IMR-90 (cell line): ENCODE measurements around the gene UST. TPM values are rescaled to one million over a fixed set of nuclear protein-coding genes. Genes with fewer than 3 reads are reported as not detected.

ENCODE experiments used
- ATAC-seq: fragments of 200-7000 bp; cut with Tn5 transposase; 2 replicates; pipeline ENCODE4 v1.9.1; 2020; ENCODE audit warnings: low read depth, mild to moderate bottlenecking, moderate library complexity
- BruUV-seq: library from RNA; stranded (reverse); fragments of 400-500 nt; replicated peaks from 2 replicates; lab custom pipeline; 2021; lab: Mats Ljungman, UMichigan
- CTCF ChIA-PET: fragments of 300-600 bp; formaldehyde crosslinking; extraction: SDS; loops from one replicate; lab custom pipeline; 2021; ENCODE audit warnings: antibody characterized with exemption; lab: Yijun Ruan, JAX
- POLR2A ChIA-PET: fragments of 300-600 bp; sonication (Branson Sonifier 250); formaldehyde crosslinking; loops from one replicate; lab custom pipeline; 2022; ENCODE audit warnings: antibody characterized with exemption; ENCODE audit not compliant: unreplicated experiment; lab: Charles Lee
- DNase-seq: peaks from one replicate; pipeline ENCODE4 v3.0.0; 2013
- H2AFZ ChIP-seq: replicated peaks from 2 replicates; pipeline ENCODE3; 2013; ENCODE audit warnings: low read length, mild to moderate bottlenecking; ENCODE audit not compliant: poor library complexity
- H2AK5ac ChIP-seq: 2 replicates; pipeline ENCODE4 v1.6.1; 2013; ENCODE audit warnings: low read depth, low read length, inconsistent platforms
- H2AK9ac ChIP-seq: replicated peaks from 2 replicates; pipeline ENCODE3; 2013; ENCODE audit warnings: mild to moderate bottlenecking, low read depth, low read length, moderate library complexity; ENCODE audit not compliant: poor library complexity
- H2BK120ac ChIP-seq: 2 replicates; pipeline ENCODE4 v1.6.1; 2013; ENCODE audit warnings: low read depth, low read length, inconsistent platforms
- H2BK15ac ChIP-seq: 3 replicates; pipeline ENCODE4 v1.6.1; 2013; ENCODE audit warnings: low read depth, low read length, inconsistent platforms
- H2BK20ac ChIP-seq: 2 replicates; pipeline ENCODE4 v1.6.1; 2013; ENCODE audit warnings: low read depth, mild to moderate bottlenecking, inconsistent platforms, low read length, moderate library complexity
- H2BK5ac ChIP-seq: 2 replicates; pipeline ENCODE4 v1.6.1; 2013; ENCODE audit warnings: mild to moderate bottlenecking, low read depth, low read length, inconsistent platforms; ENCODE audit not compliant: poor library complexity, severe bottlenecking
- H3K14ac ChIP-seq: replicated peaks from 2 replicates; pipeline ENCODE4 v1.6.1; 2013; ENCODE audit warnings: low read depth, low read length, inconsistent platforms
- H3K18ac ChIP-seq: 2 replicates; pipeline ENCODE4 v1.6.1; 2013; ENCODE audit warnings: low read depth, low read length, control low read depth
- H3K23ac ChIP-seq: 2 replicates; pipeline ENCODE4 v1.6.1; 2013; ENCODE audit warnings: low read depth, low read length, inconsistent platforms
- H3K27ac ChIP-seq: 2 replicates; pipeline ENCODE4 v1.5.1; 2013; ENCODE audit warnings: mild to moderate bottlenecking, control low read depth, low read length; ENCODE audit not compliant: insufficient read depth
- H3K27me3 ChIP-seq: 2 replicates; pipeline ENCODE4 v1.6.1; 2013; ENCODE audit warnings: low read length; ENCODE audit not compliant: control insufficient read depth, insufficient read depth
- H3K36me3 ChIP-seq: 2 replicates; pipeline ENCODE4 v1.6.1; 2013; ENCODE audit warnings: low read length, mixed read lengths; ENCODE audit not compliant: control insufficient read depth, insufficient read depth
- H3K4ac ChIP-seq: 2 replicates; pipeline ENCODE4 v1.6.1; 2013; ENCODE audit warnings: low read depth, low read length, inconsistent platforms
- H3K4me1 ChIP-seq: 2 replicates; pipeline ENCODE4 v1.6.1; 2013; ENCODE audit warnings: low read length, mixed read lengths; ENCODE audit not compliant: control insufficient read depth, insufficient read depth
- H3K4me2 ChIP-seq: 2 replicates; pipeline ENCODE4 v1.6.1; 2013; ENCODE audit warnings: low read depth, mild to moderate bottlenecking, control low read depth, low read length, moderate library complexity
- H3K4me3 ChIP-seq: 2 replicates; pipeline ENCODE4 v1.5.1; 2013; ENCODE audit warnings: low read depth, mild to moderate bottlenecking, control low read depth, low read length, moderate library complexity; ENCODE audit not compliant: insufficient read depth
- H3K56ac ChIP-seq: 2 replicates; pipeline ENCODE4 v1.6.1; 2013; ENCODE audit warnings: low read length, inconsistent platforms; ENCODE audit not compliant: insufficient read depth; ENCODE audit errors: extremely low read depth
- H3K79me1 ChIP-seq, 2 experiments: 2 replicates each; pipeline ENCODE4 v1.6.1; 2013; ENCODE audit warnings: low read length in 2 of 2, inconsistent platforms in 1 of 2, low read depth in 1 of 2
- H3K9ac ChIP-seq: 2 replicates; pipeline ENCODE4 v1.6.1; 2013; ENCODE audit warnings: low read depth, low read length, control low read depth
- H3K9me1 ChIP-seq: 2 replicates; pipeline ENCODE4 v1.6.1; 2013; ENCODE audit warnings: low read length, inconsistent platforms; ENCODE audit not compliant: insufficient read depth
- H3K9me3 ChIP-seq: 2 replicates; pipeline ENCODE4 v1.6.1; 2013; ENCODE audit warnings: low read length; ENCODE audit not compliant: control insufficient read depth, insufficient read depth
- H4K20me1 ChIP-seq: 2 replicates; pipeline ENCODE4 v1.6.1; 2013; ENCODE audit warnings: low read length, inconsistent platforms; ENCODE audit not compliant: insufficient read depth
- H4K5ac ChIP-seq: 2 replicates; pipeline ENCODE4 v1.6.1; 2013; ENCODE audit warnings: mild to moderate bottlenecking, low read depth, low read length, control low read depth
- H4K8ac ChIP-seq, 2 experiments: 2 replicates each; pipeline ENCODE4 v1.6.1; 2013; ENCODE audit warnings: low read depth in 2 of 2, low read length in 2 of 2, control low read depth in 1 of 2, inconsistent platforms in 1 of 2
- H4K91ac ChIP-seq: 2 replicates; pipeline ENCODE4 v1.6.1; 2013; ENCODE audit warnings: low read depth, low read length, inconsistent platforms; ENCODE audit not compliant: insufficient read depth
- CHD1 ChIP-seq: IDR thresholded peaks from 2 replicates; pipeline ENCODE4 v1.6.1; 2012; ENCODE audit warnings: low read depth, low read length, improper control_type of control experiment
- FOS ChIP-seq: fragments of 150-350 bp; IDR thresholded peaks from 2 replicates; pipeline ENCODE4 v1.6.1; 2016; ENCODE audit warnings: low read depth, low read length
- MAZ ChIP-seq: IDR thresholded peaks from 2 replicates; pipeline ENCODE4 v1.6.1; 2012; ENCODE audit warnings: low read depth, mild to moderate bottlenecking, low read length, improper control_type of control experiment, moderate library complexity, borderline replicate concordance
- MXI1 ChIP-seq: IDR thresholded peaks from 2 replicates; pipeline ENCODE4 v1.6.1; 2012; ENCODE audit warnings: low read depth, mild to moderate bottlenecking, low read length, moderate library complexity, borderline replicate concordance
- NFE2L2 ChIP-seq: fragments of 150-350 bp; IDR thresholded peaks from 2 replicates; pipeline ENCODE4 v1.6.1; 2016; ENCODE audit warnings: low read depth, mild to moderate bottlenecking, low read length
- RAD21 ChIP-seq: IDR thresholded peaks from 2 replicates; pipeline ENCODE4 v1.6.1; 2012; ENCODE audit warnings: low read length, improper control_type of control experiment
- RCOR1 ChIP-seq: IDR thresholded peaks from 2 replicates; pipeline ENCODE4 v1.6.1; 2012; ENCODE audit warnings: mild to moderate bottlenecking, low read length, improper control_type of control experiment; ENCODE audit not compliant: insufficient replicate concordance
- RFX5 ChIP-seq: IDR thresholded peaks from 2 replicates; pipeline ENCODE4 v1.8.0; 2012; ENCODE audit warnings: low read depth, mild to moderate bottlenecking, low read length, moderate library complexity
- USF2 ChIP-seq: fragments of 150-350 bp; IDR thresholded peaks from 2 replicates; pipeline ENCODE4 v1.6.1; 2017; ENCODE audit warnings: mild to moderate bottlenecking, antibody characterized with exemption, low read length, low read depth
- WGBS, 2 experiments: methylation state at CpG; one replicate each; pipeline versions ENCODE4 v1.1.5 to v1.1.7; 2013; ENCODE audit warnings: missing lambda C conversion rate in 2 of 2; ENCODE audit not compliant: insufficient read length in 1 of 2; ENCODE audit errors: extremely low coverage in 2 of 2; 5-methylcytosine and 5-hydroxymethylcytosine counted together
- dilution Hi-C: fragments of 300-500 bp; cut with HindIII; formaldehyde crosslinking; loops from one replicate; pipeline ENCODE4 v1.14.3; 2018; ENCODE audit warnings: low sequenced_read_pairs; ENCODE audit not compliant: unreplicated experiment
- in situ Hi-C: fragments of 300-500 bp; cut with MboI; formaldehyde crosslinking; loops from 3 replicates; pipeline ENCODE4 v1.14.3; 2019; ENCODE audit warnings: low sequenced_read_pairs, inconsistent platforms, mixed read lengths
- intact Hi-C: fragments of 100-400 bp; cut with micrococcal nuclease; formaldehyde crosslinking; loops from 2 replicates; pipeline ENCODE4 v1.10.0; 2022
- polyA plus RNA-seq, 3 experiments: library from polyadenylated mRNA; depleted of rRNA; stranded (reverse); fragments of >200 nt; gene quantifications; 2 replicates each; pipeline ENCODE4 v1.2.3, GENCODE V29; 2012; ENCODE audit warnings: low replicate concordance in 1 of 3
- total RNA-seq: library from RNA; depleted of rRNA; stranded (reverse); fragments of >200 nt; gene quantifications from 2 replicates; pipeline ENCODE4 v1.2.3, GENCODE V29; 2012

Gene UST
- total and polyA plus RNA-seq, 2 of the 4 experiments (the other 2 are of a cell fraction) = 7.7 to 13.8 TPM

DNA sequence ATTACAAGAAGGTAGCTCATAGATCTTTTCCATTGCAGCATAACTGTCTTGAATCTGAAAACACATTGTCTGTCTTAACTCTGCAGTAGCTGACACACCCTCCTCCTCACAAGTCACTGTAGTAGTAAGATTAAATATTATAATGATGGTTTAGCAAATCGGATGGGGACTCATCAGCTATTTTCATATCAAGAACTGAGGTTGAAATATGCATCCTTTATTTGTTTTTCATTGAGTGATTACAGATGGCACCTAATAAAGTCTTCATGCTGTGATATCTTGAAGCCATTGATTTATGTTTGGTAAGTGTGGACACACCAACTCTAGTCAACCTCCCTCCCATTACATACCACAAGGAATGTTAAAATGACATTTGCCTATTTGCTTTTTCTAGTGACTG, 303.3 kb downstream of the UST start:
- no peak overlapping the region for H3K4me3 ChIP-seq
- POLR2A ChIA-PET = no interaction called here
- no peak overlapping the region for H2BK15ac ChIP-seq
- BruUV-seq = no TSS peak
- H3K4me1 ChIP-seq = peaks cover 4% of the 10 kb centered on the region
- no peak overlapping the region for H3K18ac ChIP-seq
- 0 out of 2 replicates have a peak, but pooled peaks cover 2% of the 10 kb centered on the region for H3K9me1 ChIP-seq
- intact Hi-C loops (no loop called here), dilution Hi-C loops (no loop called here), in situ Hi-C loops (no loop called here)
- H3K9ac ChIP-seq = no peak overlapping the region
- no peak overlapping the region for H4K8ac ChIP-seq
- H2AK5ac ChIP-seq = no peak overlapping the region
- TF ChIP-seq USF2 (no peak), NFE2L2 (no peak), RFX5 (no peak), RCOR1 (no peak), RAD21 (no peak), MXI1 (no peak), MAZ (no peak), CHD1 (no peak), FOS (no peak)
- H3K4me2 ChIP-seq = no peak overlapping the region
- no peak overlapping the region for H3K14ac ChIP-seq
- no peak overlapping the region for H3K27ac ChIP-seq
- H3K27me3 ChIP-seq = no peaks in the 10 kb centered on the region
- peaks cover 0 to 3% of the 10 kb centered on the region in 2 experiments; a peak in 1 of 4 replicates for H3K79me1 ChIP-seq
- H3K9me3 ChIP-seq = no peaks in the 10 kb centered on the region
- H2BK120ac ChIP-seq = no peak overlapping the region
- no peak overlapping the region for H4K91ac ChIP-seq
- no peak overlapping the region for H2AK9ac ChIP-seq
- no peak overlapping the region for H2AFZ ChIP-seq
- H3K56ac ChIP-seq = no peak overlapping the region
- WGBS, 2 experiments = no CpG with 5 or more reads among the region's 1 CpG
- H2BK5ac ChIP-seq = no peak overlapping the region
- H2BK20ac ChIP-seq = 0 out of 2 replicates have a peak overlapping the region, but pooled peaks have one; percentile 21
- no peak overlapping the region for H3K4ac ChIP-seq
- no peak overlapping the region for H4K5ac ChIP-seq
- no peak for DNase-seq
- H3K36me3 ChIP-seq = no peaks in the 10 kb centered on the region
- no peak for ATAC-seq
- H3K23ac ChIP-seq = no peak overlapping the region
- CTCF ChIA-PET = interaction anchor here (0.6 kb wide), 1 partner anchor 143 kb away, joined by 3 read pairs; no protein-coding TSS in a partner anchor
- no peaks in the 10 kb centered on the region for H4K20me1 ChIP-seq
